SK-N-MC (cell line): ENCODE data around the gene EXPH5.

Source experiments
- EZH2 ChIP-seq: fragments of 200-600 bp; sonication (generic); IDR thresholded peaks from one replicate; pipeline ENCODE4 v1.6.1; 2017; ENCODE audit warnings: antibody characterized with exemption
- POLR2AphosphoS5 ChIP-seq: IDR thresholded peaks from 2 replicates; pipeline ENCODE4 v1.6.1; 2012; ENCODE audit warnings: mild to moderate bottlenecking, low read depth, low read length, borderline replicate concordance

DNA sequence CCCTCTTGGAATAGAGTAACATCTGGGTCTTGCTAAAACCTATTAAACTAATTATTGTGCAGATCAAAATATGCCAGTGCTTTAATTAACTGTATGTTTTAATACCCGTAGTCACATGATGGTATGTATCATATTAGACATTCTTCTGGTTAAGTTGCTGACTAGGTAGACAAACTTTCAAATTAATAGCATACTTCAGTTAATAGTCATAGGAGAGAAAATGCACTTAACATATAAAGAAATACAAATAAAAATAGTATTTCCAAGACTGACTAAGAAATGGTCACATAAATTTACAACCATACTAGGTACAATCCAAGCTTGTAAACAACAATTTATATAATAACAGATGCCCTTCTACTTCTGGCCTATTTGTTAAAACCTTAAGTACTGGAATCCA is 7.6 kb upstream of the EXPH5 start:
- TF ChIP-seq POLR2AphosphoS5 (no peak), EZH2 (no peak)
